Fibroblast of lung (primary cell): Measurements from ENCODE around the gene ZNF385A. TPM values are rescaled to one million over a fixed set of nuclear protein-coding genes. Genes with fewer than 3 reads are reported as not detected.

Experiments
- DNase-seq, 2 donors: peaks; one replicate each; pipeline versions ENCODE4 v3.0.0 to v3.0.0-alpha.2; 2010; ENCODE audit warnings: low read depth in 2 of 2
- H2AFZ ChIP-seq: 2 replicates; pipeline ENCODE4 v1.5.1; 2012; ENCODE audit warnings: low read length, control low read depth, inconsistent platforms
- H3K27ac ChIP-seq: 2 replicates; pipeline ENCODE4 v1.5.1; 2011; ENCODE audit warnings: low read length, control low read depth; ENCODE audit not compliant: insufficient read depth
- H3K27me3 ChIP-seq: 2 replicates; pipeline ENCODE4 v1.5.1; 2011; ENCODE audit warnings: mild to moderate bottlenecking, low read length; ENCODE audit not compliant: control insufficient read depth, insufficient read depth
- H3K36me3 ChIP-seq: 2 replicates; pipeline ENCODE4 v1.5.1; 2011; ENCODE audit warnings: low read length; ENCODE audit not compliant: control insufficient read depth, insufficient read depth
- H3K4me1 ChIP-seq: 2 replicates; pipeline ENCODE4 v1.5.1; 2011; ENCODE audit warnings: low read length; ENCODE audit not compliant: control insufficient read depth, insufficient read depth; ENCODE audit errors: extremely low read depth
- H3K4me2 ChIP-seq: 2 replicates; pipeline ENCODE4 v1.5.1; 2011; ENCODE audit warnings: low read length, control low read depth; ENCODE audit not compliant: insufficient read depth; ENCODE audit errors: extremely low read depth
- H3K4me3 ChIP-seq, 4 experiments: fragments of 200-600 bp in 1 of 4; sonication (generic) in 1 of 4; replicated peaks in 1 of 4; 2 replicates each; pipeline ENCODE4 v1.5.1; 2011 to 2016; ENCODE audit warnings: low read length in 4 of 4, low read depth in 3 of 4, mild to moderate bottlenecking in 3 of 4, control low read depth in 2 of 4, inconsistent platforms in 1 of 4, mixed read lengths in 1 of 4; ENCODE audit not compliant: insufficient read depth in 1 of 4; ENCODE audit errors: control extremely low read depth in 1 of 4
- H3K79me2 ChIP-seq: 2 replicates; pipeline ENCODE4 v1.5.1; 2012; ENCODE audit warnings: mild to moderate bottlenecking, low read length, inconsistent platforms; ENCODE audit not compliant: control insufficient read depth, insufficient read depth
- H3K9ac ChIP-seq: 2 replicates; pipeline ENCODE4 v1.5.1; 2011; ENCODE audit warnings: mild to moderate bottlenecking, low read length, control low read depth; ENCODE audit not compliant: insufficient read depth
- H3K9me3 ChIP-seq: 2 replicates; pipeline ENCODE4 v1.5.1; 2012; ENCODE audit warnings: low read depth, low read length; ENCODE audit not compliant: control insufficient read depth, insufficient read depth
- H4K20me1 ChIP-seq: 2 replicates; pipeline ENCODE4 v1.5.1; 2011; ENCODE audit warnings: low read length; ENCODE audit not compliant: control insufficient read depth, insufficient read depth; ENCODE audit errors: extremely low read depth
- EZH2 ChIP-seq: IDR thresholded peaks from 2 replicates; pipeline ENCODE4 v1.5.1; 2012; ENCODE audit warnings: low read length, control low read depth, mild to moderate bottlenecking; ENCODE audit errors: missing control alignments
- polyA plus RNA-seq, 2 donors: library from polyadenylated mRNA; depleted of rRNA in 1 of 2; stranded (reverse) in 1 of 2; unstranded in 1 of 2; fragments of >200 nt; gene quantifications; 2 replicates each; pipeline ENCODE4 v1.2.1, GENCODE V29; 2011 to 2012; ENCODE audit warnings: missing spikeins in 1 of 2
- total RNA-seq: library from RNA; depleted of rRNA; stranded (reverse); fragments of >200 nt; gene quantifications from 2 replicates; pipeline ENCODE4 v1.2.1, GENCODE V29; 2014
- TF ChIP-seq, protein P1 (sequence below), 2 donors: IDR thresholded peaks in 1 of 2; conservative IDR thresholded peaks in 1 of 2; 1 replicate in 1 of 2; 2 replicates in 1 of 2; pipeline ENCODE4 v1.5.1; 2011 to 2012; ENCODE audit warnings: low read length in 2 of 2, control low read depth in 1 of 2, inconsistent platforms in 1 of 2, low read depth in 1 of 2, mild to moderate bottlenecking in 1 of 2

ZNF385A gene
- total and polyA plus RNA-seq, 2 donors (not counting 1 experiment from before 2014, with no cell fraction given) = 0.69 to 3.3 TPM

DNA sequence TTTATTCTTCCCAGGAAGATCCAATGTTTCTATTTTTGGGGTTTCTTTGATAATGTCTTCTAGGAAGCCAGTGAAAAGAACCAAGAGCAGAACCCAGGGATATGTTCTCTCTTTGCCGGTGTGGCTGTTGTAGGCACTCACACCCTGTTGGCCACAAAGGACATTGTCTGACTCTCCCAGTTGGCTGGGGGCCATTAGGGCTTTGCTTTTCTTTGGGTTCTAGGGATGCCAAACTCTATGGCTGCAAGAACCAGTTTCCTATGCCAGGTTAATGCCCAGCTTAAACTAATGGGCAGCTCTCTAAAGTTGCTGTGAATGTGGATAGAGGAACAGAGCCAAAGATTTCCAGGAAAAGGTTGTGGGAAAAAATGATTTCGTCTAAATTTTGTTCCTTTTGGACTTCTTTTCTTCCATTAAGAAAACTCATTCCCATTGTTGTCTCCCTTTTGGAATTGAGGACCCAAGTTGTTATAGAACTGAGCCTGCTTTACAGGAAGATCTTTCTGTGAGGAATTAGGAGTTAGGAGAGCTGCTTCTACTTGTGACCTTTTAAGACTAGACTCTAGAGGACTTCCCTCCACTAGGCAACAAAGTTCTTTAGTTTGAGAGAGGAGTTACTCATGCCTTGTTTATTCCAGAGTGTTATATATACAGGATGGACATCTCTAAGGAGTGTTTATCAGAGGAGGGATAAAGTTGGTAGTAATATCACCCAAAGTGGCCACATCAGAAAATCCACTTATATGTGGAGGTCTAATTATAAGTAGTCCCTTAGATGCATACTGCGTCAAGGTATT, 46.5 kb downstream of the ZNF385A start:
- Histone ChIP-seq H3K9ac (no peak overlapping the region), H3K9me3 (no peaks in the 10 kb centered on the region), H3K27me3 (no peaks in the 10 kb centered on the region), H2AFZ (no peak overlapping the region), H3K27ac (no peak overlapping the region), H3K4me3 (no peak overlapping the region), H4K20me1 (no peaks in the 10 kb centered on the region), H3K36me3 (peaks cover 2% of the 10 kb centered on the region), H3K79me2 (peaks cover 26% of the 10 kb centered on the region), H3K4me2 (peak overlapping the region; percentile 23), H3K4me1 (peaks cover 18% of the 10 kb centered on the region)
- DNase-seq = no peak
- no peak for TF ChIP-seq EZH2
- TF ChIP-seq, protein P1, sequence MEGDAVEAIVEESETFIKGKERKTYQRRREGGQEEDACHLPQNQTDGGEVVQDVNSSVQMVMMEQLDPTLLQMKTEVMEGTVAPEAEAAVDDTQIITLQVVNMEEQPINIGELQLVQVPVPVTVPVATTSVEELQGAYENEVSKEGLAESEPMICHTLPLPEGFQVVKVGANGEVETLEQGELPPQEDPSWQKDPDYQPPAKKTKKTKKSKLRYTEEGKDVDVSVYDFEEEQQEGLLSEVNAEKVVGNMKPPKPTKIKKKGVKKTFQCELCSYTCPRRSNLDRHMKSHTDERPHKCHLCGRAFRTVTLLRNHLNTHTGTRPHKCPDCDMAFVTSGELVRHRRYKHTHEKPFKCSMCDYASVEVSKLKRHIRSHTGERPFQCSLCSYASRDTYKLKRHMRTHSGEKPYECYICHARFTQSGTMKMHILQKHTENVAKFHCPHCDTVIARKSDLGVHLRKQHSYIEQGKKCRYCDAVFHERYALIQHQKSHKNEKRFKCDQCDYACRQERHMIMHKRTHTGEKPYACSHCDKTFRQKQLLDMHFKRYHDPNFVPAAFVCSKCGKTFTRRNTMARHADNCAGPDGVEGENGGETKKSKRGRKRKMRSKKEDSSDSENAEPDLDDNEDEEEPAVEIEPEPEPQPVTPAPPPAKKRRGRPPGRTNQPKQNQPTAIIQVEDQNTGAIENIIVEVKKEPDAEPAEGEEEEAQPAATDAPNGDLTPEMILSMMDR (conservative IDR thresholded peaks at IDR 0.05 in 1 of 2, IDR thresholded peaks at IDR 0.05 in 1 of 2; ENCODE audit: low read depth in 1 of 2, low read length in 2 of 2) = no peak

DNA sequence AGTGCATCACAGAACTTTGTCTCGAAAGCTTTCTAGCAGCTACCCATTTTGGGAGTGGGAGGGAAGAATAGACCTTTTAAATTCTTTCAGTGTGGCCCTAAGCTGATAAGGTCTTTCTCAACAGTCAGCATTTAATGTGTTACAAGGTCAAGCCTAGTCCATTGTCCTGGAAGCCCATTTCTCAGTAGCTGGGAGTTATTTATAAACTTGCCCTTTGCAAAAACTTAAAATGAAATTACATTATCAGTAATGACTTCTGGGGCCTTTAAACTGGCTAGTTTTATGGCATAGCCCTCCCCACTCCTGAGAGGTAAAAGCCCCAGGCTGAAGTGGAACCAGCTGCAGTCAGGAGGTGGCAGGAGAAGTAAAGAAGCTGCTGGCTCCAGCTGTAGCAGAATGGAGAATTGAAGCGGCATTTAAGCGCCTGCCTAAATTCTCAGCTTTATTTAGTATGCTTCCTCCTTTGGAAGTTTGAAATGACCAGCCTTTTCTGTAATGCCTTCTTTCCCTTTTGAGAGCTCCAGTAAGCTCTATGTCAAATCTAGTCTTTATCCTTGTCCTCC, 47.2 kb downstream of the ZNF385A start:
- Histone ChIP-seq H3K4me3 (no peak overlapping the region), H4K20me1 (no peaks in the 10 kb centered on the region), H3K79me2 (peaks cover 26% of the 10 kb centered on the region), H3K27me3 (no peaks in the 10 kb centered on the region), H3K36me3 (no peaks in the 10 kb centered on the region), H3K9me3 (no peaks in the 10 kb centered on the region), H3K27ac (no peak overlapping the region), H2AFZ (no peak overlapping the region), H3K4me1 (peaks cover 18% of the 10 kb centered on the region), H3K4me2 (peak overlapping the region; percentile 18), H3K9ac (no peak overlapping the region)
- peak in 1 of 2 donors; percentile 56 for DNase-seq
- TF ChIP-seq, protein P1 (conservative IDR thresholded peaks at IDR 0.05 in 1 of 2, IDR thresholded peaks at IDR 0.05 in 1 of 2; ENCODE audit: low read depth in 1 of 2, low read length in 2 of 2) = peak; percentile 20 to 21
- no peak for TF ChIP-seq EZH2

DNA sequence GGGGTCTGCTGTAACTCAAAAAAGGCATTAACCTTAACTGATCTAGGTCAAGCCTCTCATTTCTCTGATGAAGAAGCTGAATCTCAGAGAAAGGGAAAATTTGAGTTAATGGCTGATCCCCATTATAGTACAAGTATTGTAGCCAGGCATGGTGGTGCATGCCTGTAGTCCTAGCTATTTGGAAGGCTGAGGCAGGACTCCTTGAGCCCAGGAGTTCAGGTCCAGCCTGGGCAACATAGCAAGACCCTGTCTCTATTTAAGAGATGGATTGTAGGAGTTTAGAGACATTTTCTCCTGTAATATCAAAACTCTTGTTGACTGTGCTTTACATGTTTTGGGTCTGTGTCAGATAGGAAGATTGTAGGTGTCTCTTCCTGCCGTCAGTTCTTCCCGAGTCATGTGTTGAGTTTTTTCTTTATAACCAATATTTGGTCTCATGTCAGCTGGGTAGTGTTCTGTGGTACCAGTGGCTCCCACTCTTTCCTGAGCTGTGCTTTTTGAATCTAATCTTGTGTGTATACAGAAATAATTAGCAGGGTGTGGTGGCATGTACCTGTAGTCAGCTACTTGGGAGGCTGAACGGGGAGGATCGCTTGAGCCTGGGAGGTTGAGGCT, 51.0 kb downstream of the ZNF385A start:
- no peak for DNase-seq
- Histone ChIP-seq H2AFZ (no peak overlapping the region), H3K27me3 (no peaks in the 10 kb centered on the region), H3K4me2 (no peak overlapping the region), H3K27ac (no peak overlapping the region), H3K36me3 (no peaks in the 10 kb centered on the region), H3K4me1 (peaks cover 27% of the 10 kb centered on the region), H4K20me1 (no peaks in the 10 kb centered on the region), H3K9ac (no peak overlapping the region), H3K9me3 (no peaks in the 10 kb centered on the region), H3K79me2 (peaks cover 30% of the 10 kb centered on the region), H3K4me3 (no peak overlapping the region)
- TF ChIP-seq, protein P1 (conservative IDR thresholded peaks at IDR 0.05 in 1 of 2, IDR thresholded peaks at IDR 0.05 in 1 of 2; ENCODE audit: low read depth in 1 of 2, low read length in 2 of 2) = no peak
- TF ChIP-seq EZH2 = no peak
